Left renal cortex interstitium (tissue), 4 donors: ENCODE measurements around the gene RHBDL1. TPM values are rescaled to one million over a fixed set of nuclear protein-coding genes. Genes with fewer than 3 reads are reported as not detected.
A peak's percentile ranks its signal among the peaks of the same experiment; 100 is the strongest.
"Not testable (repeated sequence)": the region's sequence is repeated elsewhere in the genome, so short reads cannot be mapped to it uniquely, and the experiment has no call there.

ENCODE experiments used
- DNase-seq, 4 donors: peaks; one replicate each; pipeline ENCODE4 v3.0.0-alpha.2; 2013; ENCODE audit warnings: low read depth in 4 of 4, low spot score in 2 of 4, missing footprints in 1 of 4
- polyA plus RNA-seq, 4 donors: library from polyadenylated mRNA; unstranded; fragments of 120-200 nt; gene quantifications; one replicate each; pipeline ENCODE4 v1.2.1, GENCODE V29; 2013; ENCODE audit not compliant: insufficient read length in 4 of 4

Gene RHBDL1
- polyA plus RNA-seq, 4 donors: 1.1 to 3.4 (median 1.7) TPM

- no peak for DNase-seq
These were observed 28.6 kb downstream of the RHBDL1 start for GRCh38 chr16:704047-704446.

- DNase-seq: no peak
These were observed 29.3 kb downstream of the RHBDL1 start for GRCh38 chr16:704552-705380.

GRCh38 chr16:705431-706188 lies 30.1 kb downstream of the RHBDL1 start, which contains the start of gene FBXL16:
Gene FBXL16 (minus strand): TSS chr16:705801. CDS start chr16:697405, 8,396 bp downstream.
- DNase-seq: no peak

GRCh38 chr16:706189-707061 lies 31.0 kb downstream of the RHBDL1 start:
- DNase-seq: no peak

GRCh38 chr16:707062-707538 lies 31.6 kb downstream of the RHBDL1 start:
- no peak for DNase-seq

GRCh38 chr16:708019-708418 lies 32.5 kb downstream of the RHBDL1 start:
- no peak for DNase-seq

- DNase-seq: no peak
These were observed 33.5 kb downstream of the RHBDL1 start for GRCh38 chr16:708959-709358.

- DNase-seq: no peak
These were observed 34.4 kb downstream of the RHBDL1 start for GRCh38 chr16:709566-710499.

- no peak for DNase-seq
These were observed 35.1 kb downstream of the RHBDL1 start for GRCh38 chr16:710500-711075.

- DNase-seq: no peak
These were observed 35.6 kb downstream of the RHBDL1 start for GRCh38 chr16:711084-711483.

- no peak for DNase-seq
These were observed 36.3 kb downstream of the RHBDL1 start for GRCh38 chr16:711548-712320.

- DNase-seq: not testable (repeated sequence)
These were observed 37.3 kb downstream of the RHBDL1 start for GRCh38 chr16:712740-713250.

- DNase-seq: no peak
These were observed 38.6 kb downstream of the RHBDL1 start for GRCh38 chr16:714079-714478.

GRCh38 chr16:714558-715476 lies 39.3 kb downstream of the RHBDL1 start, which contains the start of gene METRN:
Gene METRN (plus strand): TSS chr16:715118. CDS start chr16:715290, 172 bp downstream.
- DNase-seq: peak in 1 of 4 donors; percentile 76

- no peak for DNase-seq
These were observed 40.2 kb downstream of the RHBDL1 start for GRCh38 chr16:715477-716199.

- DNase-seq: no peak
These were observed 40.7 kb downstream of the RHBDL1 start for GRCh38 chr16:716200-716568.
